ENCODE results near the gene BSCL2.
A peak's percentile ranks its signal among the peaks of the same experiment; 100 is the strongest.

Gene BSCL2

DNA sequence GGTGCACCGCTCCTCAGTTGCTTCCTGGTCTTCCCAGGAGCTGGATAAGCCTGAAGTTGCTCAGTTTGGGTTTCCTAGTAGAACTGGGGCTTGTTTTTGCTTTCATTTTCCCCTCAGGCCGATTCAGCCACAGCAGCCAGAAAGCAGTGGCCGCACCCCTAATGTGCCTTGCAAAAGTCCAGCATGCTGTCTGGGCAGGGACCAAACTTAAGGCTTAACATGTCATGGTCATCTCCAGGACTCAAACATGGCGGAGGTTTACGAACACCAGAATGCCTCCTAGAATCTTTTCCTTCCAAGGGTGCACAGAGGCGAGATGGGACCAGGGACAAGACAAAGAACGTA is 2.7 kb upstream of the BSCL2 start:
- peak overlapping the region; percentile 96 for H3K4me2 ChIP-seq (ENCODE audit: low read depth, low read length)
- peaks cover 61% of the 10 kb centered on the region for H3K4me1 ChIP-seq (ENCODE audit: low read length)
- no peaks in the 10 kb centered on the region for H3K9me3 ChIP-seq (replicated peaks; ENCODE audit: insufficient read depth, low read length)
- no peaks in the 10 kb centered on the region for H4K20me1 ChIP-seq (ENCODE audit: insufficient read depth, low read length)
- H3K4me3 ChIP-seq (ENCODE audit: low read length): peak overlapping the region; percentile 70
- H3K36me3 ChIP-seq (replicated peaks; ENCODE audit: insufficient read depth, low read length): no peaks in the 10 kb centered on the region
- TF ChIP-seq, protein P1, sequence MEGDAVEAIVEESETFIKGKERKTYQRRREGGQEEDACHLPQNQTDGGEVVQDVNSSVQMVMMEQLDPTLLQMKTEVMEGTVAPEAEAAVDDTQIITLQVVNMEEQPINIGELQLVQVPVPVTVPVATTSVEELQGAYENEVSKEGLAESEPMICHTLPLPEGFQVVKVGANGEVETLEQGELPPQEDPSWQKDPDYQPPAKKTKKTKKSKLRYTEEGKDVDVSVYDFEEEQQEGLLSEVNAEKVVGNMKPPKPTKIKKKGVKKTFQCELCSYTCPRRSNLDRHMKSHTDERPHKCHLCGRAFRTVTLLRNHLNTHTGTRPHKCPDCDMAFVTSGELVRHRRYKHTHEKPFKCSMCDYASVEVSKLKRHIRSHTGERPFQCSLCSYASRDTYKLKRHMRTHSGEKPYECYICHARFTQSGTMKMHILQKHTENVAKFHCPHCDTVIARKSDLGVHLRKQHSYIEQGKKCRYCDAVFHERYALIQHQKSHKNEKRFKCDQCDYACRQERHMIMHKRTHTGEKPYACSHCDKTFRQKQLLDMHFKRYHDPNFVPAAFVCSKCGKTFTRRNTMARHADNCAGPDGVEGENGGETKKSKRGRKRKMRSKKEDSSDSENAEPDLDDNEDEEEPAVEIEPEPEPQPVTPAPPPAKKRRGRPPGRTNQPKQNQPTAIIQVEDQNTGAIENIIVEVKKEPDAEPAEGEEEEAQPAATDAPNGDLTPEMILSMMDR (IDR thresholded peaks at IDR 0.05; ENCODE audit: low read length): no peak
- TF ChIP-seq EZH2phosphoT487 (IDR thresholded peaks at IDR 0.05; ENCODE audit: low read length) (no peak), EZH2 (optimal IDR thresholded peaks at IDR 0.05; ENCODE audit: low read depth, low read length) (no peak)
- H3K9ac ChIP-seq (ENCODE audit: low read length): peak overlapping the region; percentile 93
- no peaks in the 10 kb centered on the region for H3K9me2 ChIP-seq (replicated peaks; ENCODE audit: insufficient read depth, low read length)
- no peaks in the 10 kb centered on the region for H3K27me3 ChIP-seq (replicated peaks; ENCODE audit: insufficient read depth, low read length)
- peaks cover 66% of the 10 kb centered on the region for H3F3A ChIP-seq (ENCODE audit: insufficient read depth, low read length)
- DNase-seq: peak; percentile 48
- peaks cover 41% of the 10 kb centered on the region for H3K79me2 ChIP-seq (ENCODE audit: low read length)
- H3K27ac ChIP-seq (ENCODE audit: low read length): peak overlapping the region; percentile 93
- peak overlapping the region; percentile 80 for H2AFZ ChIP-seq (ENCODE audit: low read length)

DNA sequence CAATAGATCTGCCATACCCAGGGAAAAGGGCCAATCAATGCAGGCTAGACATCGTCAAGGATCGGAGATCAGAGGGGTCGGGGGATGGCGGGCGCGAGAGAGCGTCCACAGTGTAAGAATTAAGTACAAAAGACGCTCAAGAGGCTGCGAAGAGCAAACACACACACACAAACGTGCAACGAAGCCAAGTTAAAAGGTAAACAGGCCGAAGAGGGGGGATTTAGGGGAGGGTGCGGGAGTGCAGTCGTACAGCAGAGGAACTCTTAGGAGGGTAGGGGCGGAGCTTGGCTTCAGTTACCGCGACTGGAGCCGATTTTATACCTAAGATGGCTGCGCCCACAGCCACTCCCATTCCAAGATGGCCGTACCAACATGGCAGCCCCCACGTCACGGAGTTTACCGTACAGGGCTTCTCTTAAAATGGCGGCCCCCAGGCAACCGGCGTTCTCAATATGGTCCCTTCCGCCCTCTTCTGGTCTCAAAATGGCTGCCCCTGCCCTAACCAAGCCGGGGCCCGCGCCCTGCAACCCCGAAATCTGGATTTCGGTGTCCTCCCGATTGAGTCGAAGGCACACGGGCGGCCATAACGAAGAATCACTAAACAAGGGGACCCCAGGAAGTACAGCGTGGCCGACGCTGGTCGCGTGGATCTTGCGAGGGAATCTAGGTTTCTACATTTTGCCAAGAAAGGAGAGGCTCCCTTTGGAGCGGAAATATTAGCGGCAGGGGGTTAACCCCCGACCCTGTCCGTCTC is 2.2 kb upstream of the BSCL2 start:
- peak overlapping the region; percentile 93 for H3K27ac ChIP-seq (ENCODE audit: low read length)
- DNase-seq: peak; percentile 98
- no peaks in the 10 kb centered on the region for H3K9me3 ChIP-seq (replicated peaks; ENCODE audit: insufficient read depth, low read length)
- H3K4me1 ChIP-seq (ENCODE audit: low read length): peaks cover 57% of the 10 kb centered on the region
- no peaks in the 10 kb centered on the region for H3K27me3 ChIP-seq (replicated peaks; ENCODE audit: insufficient read depth, low read length)
- H3K79me2 ChIP-seq (ENCODE audit: low read length): peaks cover 41% of the 10 kb centered on the region
- H4K20me1 ChIP-seq (ENCODE audit: insufficient read depth, low read length): no peaks in the 10 kb centered on the region
- no peak for TF ChIP-seq EZH2phosphoT487 (IDR thresholded peaks at IDR 0.05; ENCODE audit: low read length)
- TF ChIP-seq, protein P1 (IDR thresholded peaks at IDR 0.05; ENCODE audit: low read length): no peak
- TF ChIP-seq EZH2 (optimal IDR thresholded peaks at IDR 0.05; ENCODE audit: low read depth, low read length): no peak
- peak overlapping the region; percentile 96 for H3K4me2 ChIP-seq (ENCODE audit: low read depth, low read length)
- H3K4me3 ChIP-seq (ENCODE audit: low read length): peak overlapping the region; percentile 70
- H3K9me2 ChIP-seq (replicated peaks; ENCODE audit: insufficient read depth, low read length): no peaks in the 10 kb centered on the region
- peaks cover 61% of the 10 kb centered on the region for H3F3A ChIP-seq (ENCODE audit: insufficient read depth, low read length)
- H2AFZ ChIP-seq (ENCODE audit: low read length): peak overlapping the region; percentile 80
- no peaks in the 10 kb centered on the region for H3K36me3 ChIP-seq (replicated peaks; ENCODE audit: insufficient read depth, low read length)
- H3K9ac ChIP-seq (ENCODE audit: low read length): peak overlapping the region; percentile 93

DNA sequence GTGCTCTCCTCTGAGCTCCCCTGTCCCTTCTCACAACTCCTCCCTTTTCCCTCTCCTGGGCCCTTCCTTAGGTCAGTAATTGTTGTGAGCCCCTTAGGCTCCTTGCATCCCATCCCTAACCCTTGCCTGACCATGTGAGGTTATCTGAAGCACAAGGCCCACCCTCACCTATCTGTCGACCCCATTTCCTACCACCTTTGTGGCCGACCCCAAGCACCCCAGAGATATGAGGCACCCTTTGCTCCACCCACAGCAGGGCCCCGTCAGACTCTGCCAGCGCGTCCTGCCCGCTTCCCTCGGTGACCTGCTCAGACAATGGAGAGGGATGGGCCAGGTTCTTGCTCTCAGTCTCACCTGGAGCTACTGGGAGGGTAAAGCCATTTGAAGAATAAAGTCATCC is 1.6 kb upstream of the BSCL2 start:
- Histone ChIP-seq H3K9me3 (replicated peaks; ENCODE audit: insufficient read depth, low read length) (no peaks in the 10 kb centered on the region), H2AFZ (ENCODE audit: low read length) (peak overlapping the region; percentile 68), H3K36me3 (replicated peaks; ENCODE audit: insufficient read depth, low read length) (no peaks in the 10 kb centered on the region), H3K27ac (ENCODE audit: low read length) (peak overlapping the region; percentile 93; the same call in 1 of the 2 replicates), H3K9ac (ENCODE audit: low read length) (peak overlapping the region; percentile 93), H3K4me1 (ENCODE audit: low read length) (peaks cover 52% of the 10 kb centered on the region), H3K4me3 (ENCODE audit: low read length) (peak overlapping the region; percentile 70), H3K4me2 (ENCODE audit: low read depth, low read length) (peak overlapping the region; percentile 96), H3K27me3 (replicated peaks; ENCODE audit: insufficient read depth, low read length) (no peaks in the 10 kb centered on the region), H3K9me2 (replicated peaks; ENCODE audit: insufficient read depth, low read length) (no peaks in the 10 kb centered on the region), H3F3A (ENCODE audit: insufficient read depth, low read length) (peaks cover 57% of the 10 kb centered on the region), H3K79me2 (ENCODE audit: low read length) (peaks cover 37% of the 10 kb centered on the region), H4K20me1 (ENCODE audit: insufficient read depth, low read length) (no peaks in the 10 kb centered on the region)
- no peak for DNase-seq
- TF ChIP-seq EZH2 (optimal IDR thresholded peaks at IDR 0.05; ENCODE audit: low read depth, low read length): no peak
- TF ChIP-seq EZH2phosphoT487 (IDR thresholded peaks at IDR 0.05; ENCODE audit: low read length): no peak
- TF ChIP-seq, protein P1 (IDR thresholded peaks at IDR 0.05; ENCODE audit: low read length): no peak

All from MM.1S (cell line).